Measurements from ENCODE around the gene TRIM38.

DNA sequence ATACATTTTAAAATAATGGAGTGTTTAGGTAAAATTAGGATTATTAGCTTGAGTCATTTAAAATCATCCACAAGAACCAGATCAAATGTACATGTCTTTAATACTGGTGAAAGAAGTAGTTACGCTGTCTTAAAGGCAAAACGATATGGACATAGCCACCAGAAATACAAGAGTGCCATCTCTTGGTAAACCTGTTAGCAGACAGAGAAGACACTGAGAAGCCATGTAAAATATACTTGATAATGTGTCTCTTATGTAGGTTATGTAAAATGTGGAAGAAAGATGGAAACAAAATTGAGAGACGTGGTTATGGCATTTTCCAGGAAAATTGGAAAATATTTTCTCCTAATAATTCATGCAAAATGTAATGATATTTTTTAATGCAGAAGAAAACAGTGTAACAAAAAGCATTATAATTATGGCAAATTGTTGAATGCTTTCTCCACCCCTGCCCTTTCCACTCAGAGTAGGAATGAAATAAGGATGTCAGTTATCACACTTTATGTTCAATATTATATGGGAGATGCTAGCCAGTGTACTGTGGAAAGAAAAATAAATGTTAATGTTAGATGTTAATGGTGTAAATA lies 19.9 kb upstream of the TRIM38 start:
- TF ChIP-seq, protein P1, sequence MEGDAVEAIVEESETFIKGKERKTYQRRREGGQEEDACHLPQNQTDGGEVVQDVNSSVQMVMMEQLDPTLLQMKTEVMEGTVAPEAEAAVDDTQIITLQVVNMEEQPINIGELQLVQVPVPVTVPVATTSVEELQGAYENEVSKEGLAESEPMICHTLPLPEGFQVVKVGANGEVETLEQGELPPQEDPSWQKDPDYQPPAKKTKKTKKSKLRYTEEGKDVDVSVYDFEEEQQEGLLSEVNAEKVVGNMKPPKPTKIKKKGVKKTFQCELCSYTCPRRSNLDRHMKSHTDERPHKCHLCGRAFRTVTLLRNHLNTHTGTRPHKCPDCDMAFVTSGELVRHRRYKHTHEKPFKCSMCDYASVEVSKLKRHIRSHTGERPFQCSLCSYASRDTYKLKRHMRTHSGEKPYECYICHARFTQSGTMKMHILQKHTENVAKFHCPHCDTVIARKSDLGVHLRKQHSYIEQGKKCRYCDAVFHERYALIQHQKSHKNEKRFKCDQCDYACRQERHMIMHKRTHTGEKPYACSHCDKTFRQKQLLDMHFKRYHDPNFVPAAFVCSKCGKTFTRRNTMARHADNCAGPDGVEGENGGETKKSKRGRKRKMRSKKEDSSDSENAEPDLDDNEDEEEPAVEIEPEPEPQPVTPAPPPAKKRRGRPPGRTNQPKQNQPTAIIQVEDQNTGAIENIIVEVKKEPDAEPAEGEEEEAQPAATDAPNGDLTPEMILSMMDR (IDR thresholded peaks at IDR 0.05; ENCODE audit: low read length), result peak; percentile 85
- no peak for TF ChIP-seq EZH2 (IDR thresholded peaks at IDR 0.05; ENCODE audit: borderline replicate concordance, low read length)
